HG03025 (cell line): ENCODE results near the gene DNAL1.
"Not testable (repeated sequence)": the region's sequence is repeated elsewhere in the genome, so short reads cannot be mapped to it uniquely, and the experiment has no call there.

Experiments used
- ATAC-seq: cut with Tn5 transposase; IDR thresholded peaks from one replicate; pipeline ENCODE4 v1.9.1; 2021; ENCODE audit warnings: mild to moderate bottlenecking, moderate library complexity; ENCODE audit not compliant: unreplicated experiment, low FRiP score

The DNAL1 gene

DNA sequence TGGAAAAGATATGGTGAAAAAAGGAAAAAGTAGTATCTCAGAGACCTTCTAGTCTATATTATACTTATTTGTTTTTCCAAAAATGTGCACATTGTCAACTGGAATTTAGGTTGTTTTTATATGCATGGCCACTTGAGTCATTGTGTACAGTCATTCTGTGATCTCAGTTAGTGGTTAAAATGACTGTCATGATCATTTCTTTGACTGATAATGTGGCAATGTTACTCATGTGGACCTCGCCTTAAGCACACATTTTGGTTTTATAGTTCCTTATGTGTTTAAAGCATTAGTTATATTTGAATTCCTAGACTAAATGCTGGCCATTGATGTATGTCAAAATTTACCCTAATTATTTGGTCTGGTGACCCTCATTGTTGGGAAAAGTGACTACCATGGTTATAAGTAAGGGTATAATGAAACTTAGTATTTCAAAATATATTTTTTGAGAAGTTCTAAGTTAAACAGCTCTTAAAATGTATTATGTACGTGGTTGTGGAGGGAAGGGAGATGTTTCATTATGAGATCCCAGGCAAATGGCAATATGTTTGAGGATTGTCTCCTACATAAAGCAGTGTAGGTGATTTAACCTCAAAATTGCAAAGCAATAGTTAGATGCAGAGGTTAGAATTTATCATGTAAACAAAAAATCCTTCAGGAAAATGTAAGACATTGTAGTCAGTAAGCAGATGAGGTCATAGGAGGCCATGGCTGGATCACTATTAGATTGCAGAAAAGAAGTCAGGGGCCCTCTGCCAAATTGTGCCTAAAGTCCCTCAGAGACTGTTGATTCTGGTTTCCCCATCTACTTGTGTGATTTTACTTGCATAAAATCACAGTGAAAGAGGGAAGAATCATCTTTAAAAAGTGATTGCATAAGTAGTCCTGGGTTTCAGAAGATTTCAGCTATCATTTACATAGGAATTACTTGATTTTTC lies 51.9 kb downstream of the DNAL1 start:
- ATAC-seq: no peak

DNA sequence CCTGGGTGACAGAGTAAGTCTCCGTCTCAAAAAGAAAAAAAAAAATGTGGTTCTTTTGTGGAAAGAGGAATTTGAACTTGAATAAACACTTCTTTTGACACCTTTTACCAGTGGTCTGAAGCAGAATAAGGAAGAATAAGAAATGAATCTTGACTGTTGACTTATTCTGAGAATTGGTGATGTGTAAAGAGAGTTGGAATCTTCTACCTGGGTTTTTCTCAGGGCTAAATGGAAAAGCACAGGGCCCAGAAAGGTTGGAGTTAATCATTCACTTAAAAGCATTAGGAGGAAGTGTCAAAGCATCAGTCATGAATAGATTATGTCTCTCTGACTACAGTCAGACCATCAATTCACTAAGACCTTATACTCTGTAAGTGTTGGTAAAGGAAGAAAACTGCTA lies 55.5 kb downstream of the DNAL1 start:
- no peak for ATAC-seq

DNA sequence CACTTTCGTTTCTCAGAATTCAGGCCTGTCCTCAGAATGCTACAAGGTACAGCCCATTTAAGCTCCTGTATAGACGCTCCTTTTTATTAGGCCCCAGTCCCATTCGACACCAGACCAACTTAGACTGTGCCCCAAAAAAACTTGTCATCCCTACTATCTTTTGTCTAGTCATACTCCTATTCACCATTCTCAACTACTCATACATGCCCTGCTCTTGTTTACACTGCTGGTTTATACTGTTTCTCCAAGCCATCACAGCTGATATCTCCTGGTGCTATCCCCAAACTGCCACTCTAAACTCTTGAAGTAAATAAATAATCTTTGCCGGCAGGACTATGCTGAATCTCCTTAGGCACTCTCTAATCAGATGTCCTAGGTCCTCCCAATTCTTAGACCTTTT lies 63.3 kb downstream of the DNAL1 start:
- ATAC-seq: not testable (repeated sequence)

DNA sequence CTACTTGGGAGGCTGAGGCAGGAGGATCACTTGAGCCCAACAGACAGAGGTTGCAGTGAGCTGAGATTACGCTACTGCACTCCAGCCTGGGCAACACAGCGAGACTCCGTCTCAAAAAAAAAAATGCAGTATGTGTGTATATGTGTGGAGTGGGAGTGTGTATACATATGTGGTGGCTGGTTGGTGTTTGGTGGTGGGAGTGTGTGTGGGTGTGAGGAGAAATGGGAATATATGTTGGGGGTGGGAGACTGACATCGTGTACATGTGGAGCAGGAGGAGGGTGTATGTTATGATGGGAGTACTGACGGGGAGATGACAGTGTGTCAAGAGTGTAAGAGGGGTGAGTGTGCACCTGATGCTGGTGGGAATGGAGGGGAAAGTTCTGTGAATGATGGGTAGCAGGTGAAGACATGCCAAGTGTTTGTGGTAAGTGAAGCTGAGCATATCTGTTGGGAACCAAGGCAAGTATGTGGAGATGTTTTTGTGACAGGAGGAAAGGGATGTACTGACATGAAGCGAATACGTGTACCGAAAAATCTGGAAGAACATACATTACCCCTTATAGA lies 65.2 kb downstream of the DNAL1 start:
- no peak for ATAC-seq

DNA sequence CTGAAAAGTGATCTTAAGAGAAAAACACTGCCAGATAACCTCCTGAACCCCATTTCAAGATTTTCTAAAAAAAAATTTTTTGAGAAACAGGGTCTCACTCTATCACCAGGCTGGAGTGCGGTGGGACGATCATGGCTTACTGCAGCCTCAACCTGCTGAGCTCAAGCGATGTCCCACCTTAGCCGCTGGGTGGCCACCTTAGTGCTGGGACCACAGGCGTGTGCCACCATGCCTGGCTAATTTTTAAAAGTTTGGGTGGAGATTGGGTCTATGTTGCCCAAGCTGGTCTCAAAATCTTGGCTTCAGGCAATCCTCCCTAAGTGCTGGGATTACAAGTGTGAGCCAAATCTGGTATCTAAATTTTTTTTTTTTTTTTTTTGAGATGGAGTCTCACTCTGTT lies 66.0 kb downstream of the DNAL1 start:
- ATAC-seq: no peak

DNA sequence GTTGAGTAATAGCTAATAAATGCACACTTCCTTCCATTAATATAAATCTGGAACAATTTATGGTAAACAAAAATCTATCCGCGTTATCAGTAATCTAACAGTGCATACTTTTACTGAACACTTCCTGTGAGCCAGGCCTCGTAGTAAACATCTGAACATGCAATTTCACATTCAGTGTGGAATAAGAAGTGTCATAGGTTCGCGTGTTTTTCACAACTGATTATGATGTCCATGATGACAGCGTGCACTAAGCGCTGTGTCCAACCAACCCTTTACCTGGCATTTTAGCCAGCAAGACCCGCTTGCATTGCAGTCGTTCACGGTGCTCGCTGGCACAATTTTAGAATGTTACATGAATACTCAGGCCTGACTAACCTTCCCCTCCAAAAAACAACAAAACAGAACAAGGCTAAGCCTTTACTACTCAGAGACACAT lies 67.3 kb downstream of the DNAL1 start:
- no peak for ATAC-seq

DNA sequence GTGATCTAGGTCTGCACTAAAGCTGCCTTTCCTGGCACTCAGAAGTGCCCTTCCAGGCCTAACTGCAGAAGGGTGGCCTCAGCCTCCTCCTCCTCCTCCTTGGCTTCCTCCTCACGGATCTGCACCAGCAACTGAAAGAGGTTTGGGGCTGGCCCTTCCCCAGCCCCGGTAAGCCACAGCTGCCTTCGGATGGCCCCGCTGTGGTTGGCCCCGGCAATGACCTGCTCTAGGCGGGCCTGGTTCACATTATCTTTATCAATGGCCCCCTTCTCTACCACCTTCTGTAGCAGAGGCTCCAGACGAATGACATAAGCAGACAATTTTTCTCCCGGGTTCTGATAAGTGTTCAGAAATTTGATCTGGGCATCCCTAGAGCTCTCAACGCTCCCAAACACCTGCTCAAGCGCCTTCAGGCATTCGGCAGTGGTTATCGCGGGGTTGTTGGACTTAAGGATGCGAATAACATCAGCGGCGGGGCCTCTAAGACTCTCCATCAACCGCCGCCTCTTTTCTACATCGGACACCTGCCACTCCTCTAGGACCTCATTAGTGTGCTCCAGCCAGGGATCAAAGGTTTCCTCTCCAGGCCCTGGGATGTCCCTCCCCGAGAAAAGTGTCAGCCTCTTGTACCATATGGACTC lies 67.9 kb downstream of the DNAL1 start:
- ATAC-seq: no peak

DNA sequence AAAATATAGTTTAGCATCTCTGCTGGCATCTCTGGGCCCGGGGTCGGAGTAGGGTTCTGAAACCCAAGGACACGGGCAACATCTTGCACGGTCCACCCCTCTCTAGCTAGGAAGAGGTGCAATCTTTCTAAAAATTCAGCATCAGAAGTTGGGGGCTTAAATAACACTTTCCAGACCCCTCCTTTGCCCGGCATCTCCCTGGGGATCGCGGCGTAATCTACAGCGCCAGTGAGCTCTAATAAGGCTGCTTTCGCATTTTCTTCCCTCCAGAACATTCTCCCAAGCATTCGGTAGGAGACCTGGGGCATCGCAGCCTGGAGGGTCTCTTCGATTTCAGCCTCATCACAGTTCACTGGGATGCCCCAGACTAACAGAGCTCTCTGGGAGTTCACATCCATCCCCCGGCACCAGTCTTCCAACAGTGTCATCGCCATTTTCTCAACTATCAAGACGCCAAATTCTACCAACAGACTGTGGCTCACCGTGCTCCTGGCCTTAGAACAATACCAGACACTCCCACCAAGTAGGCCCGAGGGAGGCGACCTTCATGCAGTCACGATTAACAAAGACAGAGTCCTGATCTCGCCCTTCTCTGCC lies 68.5 kb downstream of the DNAL1 start:
- no peak for ATAC-seq

DNA sequence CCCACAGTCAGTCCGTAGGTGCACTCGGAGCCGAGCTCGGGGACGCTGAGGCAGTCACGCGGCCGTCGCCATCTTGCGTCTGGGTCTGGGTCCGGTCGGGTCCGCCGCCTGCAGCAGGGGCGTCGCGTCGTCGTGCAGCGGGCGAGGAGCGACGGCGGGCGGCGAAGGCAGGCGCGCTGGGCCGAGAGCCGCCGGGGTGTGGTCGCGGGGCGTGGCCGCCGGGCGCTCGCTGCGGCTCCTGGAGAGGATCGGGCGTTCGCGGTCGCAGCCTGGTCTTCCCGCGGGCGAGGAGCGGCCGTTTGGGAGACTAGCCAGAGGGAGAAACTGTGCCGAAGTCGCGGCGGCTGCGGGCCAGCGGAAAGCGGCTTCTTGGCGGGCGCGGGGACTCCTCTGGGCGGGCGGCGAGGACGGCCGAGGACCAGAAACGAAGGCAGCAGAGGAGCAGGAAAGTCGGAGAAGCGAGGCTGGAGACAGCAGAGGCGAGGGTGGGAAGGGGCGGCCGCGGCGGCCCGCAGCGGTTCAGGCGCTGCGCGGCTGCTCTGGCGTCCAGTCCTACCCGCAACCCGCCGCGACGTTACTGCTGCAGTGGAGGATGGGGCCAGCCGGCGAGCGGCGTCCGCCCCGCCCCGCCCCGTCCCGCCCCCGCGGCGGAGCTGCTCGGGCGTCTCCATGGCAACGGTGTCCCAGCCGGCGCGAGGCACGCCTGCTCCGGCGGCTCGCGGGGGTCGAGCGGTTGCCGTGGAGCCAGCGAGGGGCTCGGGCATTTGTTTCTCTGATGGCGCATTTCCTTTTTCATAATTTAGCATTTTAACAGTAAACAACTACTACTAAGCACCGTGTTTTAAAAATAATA lies 69.2 kb downstream of the DNAL1 start, which contains the start of gene PNMA1:
Gene PNMA1, minus strand, starts transcription at position 582 of the 853 bp plus-strand sequence. CDS start 745 bp downstream, outside the sequence.
- ATAC-seq: peak; percentile 65

DNA sequence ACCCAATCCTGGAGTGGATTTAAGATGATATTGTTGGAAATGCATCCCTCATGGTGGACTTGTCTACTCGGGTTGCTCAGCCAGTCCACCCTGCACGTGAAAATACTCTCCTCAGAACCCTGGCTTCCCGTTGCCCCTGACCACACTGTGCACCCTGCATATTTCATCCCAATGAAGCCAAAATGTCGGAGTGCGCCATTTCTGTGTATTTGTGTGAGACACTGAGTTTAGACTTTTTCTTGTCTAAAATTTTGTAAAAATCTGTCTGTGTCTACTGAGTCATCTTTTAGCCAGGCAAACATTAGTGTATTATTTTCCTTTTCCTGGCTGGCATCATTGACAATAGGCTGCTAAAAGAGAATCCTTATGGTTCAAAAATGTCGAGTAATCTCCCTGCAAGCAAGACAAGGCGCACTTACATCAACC lies 69.9 kb downstream of the DNAL1 start:
- ATAC-seq: no peak

DNA sequence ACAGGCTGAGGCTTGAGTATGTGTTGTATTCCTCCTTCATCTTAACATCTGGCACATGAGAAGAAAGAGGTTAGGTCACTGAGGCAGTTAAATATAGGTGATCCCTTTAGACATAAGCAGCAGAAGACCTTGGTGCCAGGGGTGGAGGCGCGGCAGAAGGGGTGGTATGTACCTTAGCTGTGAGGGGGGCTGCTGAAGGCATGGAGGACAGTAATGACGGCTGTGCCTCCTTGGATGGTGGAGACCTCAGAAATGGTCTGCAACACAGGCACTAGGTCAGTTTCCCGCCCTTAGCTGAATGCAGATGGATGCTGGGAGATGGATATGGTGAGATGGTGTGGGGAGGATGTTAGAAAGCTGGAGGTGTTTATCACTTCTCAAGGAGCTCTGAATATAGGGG lies 70.9 kb downstream of the DNAL1 start:
- no peak for ATAC-seq

DNA sequence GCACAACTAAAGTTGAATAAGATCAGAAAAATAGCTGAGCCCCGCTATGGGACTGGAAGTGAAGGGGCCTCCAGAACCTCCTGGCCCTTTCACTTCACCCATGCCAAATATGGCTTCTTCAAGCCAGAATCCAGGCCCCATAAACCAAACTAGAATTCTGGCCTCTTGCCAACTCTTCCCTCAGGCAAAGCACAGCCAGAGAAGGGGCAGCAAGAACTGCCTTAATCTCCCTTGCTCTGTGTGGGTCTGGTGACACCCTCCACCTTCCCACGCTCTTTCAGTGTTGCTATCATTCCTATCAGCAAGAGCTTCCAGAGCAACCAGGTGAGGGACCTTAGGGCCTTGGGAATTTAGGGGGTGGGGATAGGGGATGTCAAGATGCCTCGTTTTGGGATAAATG lies 72.5 kb downstream of the DNAL1 start:
- ATAC-seq: no peak

DNA sequence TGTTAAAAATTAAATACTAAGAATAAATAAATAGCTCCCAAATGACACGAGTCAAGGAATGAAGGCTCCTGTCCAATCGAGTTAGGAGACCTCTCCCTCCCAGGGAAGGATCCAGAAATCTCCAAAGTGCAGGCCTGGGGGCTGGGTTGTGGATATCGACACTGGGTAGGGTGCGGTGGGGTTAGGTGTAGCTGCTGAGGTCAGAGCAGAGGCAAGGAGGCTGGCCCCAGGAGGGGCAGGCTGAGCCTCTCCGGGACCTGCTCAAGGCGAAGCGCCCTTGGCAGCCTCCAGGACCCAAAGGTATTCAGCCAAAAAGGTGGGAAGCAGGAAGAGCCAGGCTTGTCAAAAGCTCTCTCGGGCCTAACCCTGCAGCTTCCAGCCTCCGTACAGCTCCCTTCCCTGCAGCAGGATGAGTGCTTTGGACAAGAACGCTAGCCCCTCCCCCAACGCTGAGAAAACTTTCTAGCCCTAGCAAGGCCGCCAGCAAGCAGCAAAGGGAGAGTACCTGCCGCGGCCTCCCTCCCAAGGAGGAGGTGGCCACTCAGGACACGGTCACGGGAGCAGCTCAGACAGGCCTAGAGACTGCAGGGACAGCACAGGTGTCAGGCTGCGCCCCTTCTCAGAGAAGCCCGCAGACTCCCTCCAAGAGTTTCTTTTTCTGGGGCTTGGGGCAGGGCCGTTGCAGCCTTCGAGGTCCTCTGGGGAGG lies 73.1 kb downstream of the DNAL1 start:
- no peak for ATAC-seq

DNA sequence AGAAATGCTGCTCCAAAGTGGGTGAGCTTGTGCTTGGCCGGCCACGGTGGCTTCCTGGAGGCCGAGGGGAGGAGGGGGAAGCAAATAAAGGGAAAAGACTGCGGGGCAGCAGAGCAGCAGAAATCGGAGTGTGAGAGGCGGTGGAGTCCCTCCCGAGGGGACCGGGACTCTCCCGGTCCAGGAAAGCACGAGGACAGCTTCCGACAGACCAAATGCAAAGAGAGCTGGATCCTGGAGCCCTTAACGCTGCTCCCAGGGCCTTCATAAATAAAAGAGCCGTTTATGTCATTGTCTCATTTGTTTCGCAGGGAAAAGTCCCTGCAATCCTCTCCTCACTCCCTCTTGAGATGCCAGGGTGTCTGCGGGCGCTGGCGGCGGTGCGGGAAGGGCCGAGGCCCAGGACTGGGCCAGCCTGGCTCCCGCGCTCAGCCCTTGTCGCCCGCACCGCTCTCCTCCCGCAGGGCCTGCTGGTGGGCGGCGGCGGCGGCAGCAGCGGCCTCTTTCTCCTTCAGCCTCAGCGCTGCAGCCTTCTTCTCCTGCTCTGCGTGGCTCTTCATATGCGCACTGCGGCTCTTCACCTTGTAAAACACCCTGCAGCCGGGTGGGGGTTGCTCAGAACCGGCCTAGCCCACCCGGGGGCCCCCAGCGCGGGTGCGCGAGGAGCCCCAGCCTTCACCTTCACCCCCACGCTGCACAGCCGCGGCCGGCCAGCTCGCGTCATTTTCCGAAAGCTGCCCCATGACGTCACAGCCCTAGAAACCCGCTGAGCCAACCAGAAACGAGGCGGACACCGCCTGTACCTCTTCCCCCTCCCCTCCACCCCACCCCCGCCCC lies 73.8 kb downstream of the DNAL1 start:
- ATAC-seq: no peak

DNA sequence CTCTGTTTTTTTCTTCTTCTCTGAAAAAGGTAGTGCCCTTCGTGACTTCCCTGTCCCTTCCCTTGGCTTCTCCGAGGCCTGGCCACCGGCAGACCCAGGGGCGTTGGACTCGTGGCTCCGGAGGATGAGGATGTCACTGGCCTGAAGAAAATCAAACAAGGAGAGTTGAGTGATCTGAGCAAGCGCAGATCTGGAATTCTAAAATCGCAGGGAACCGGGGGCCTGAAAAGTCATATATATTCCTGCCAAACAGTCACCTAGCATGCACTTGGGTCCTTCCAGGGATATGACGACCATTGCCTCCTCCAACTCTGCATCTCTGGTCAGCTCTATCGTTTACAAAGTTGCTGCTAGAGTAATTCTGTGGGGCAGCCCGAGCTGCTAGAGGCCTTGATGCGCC lies 74.6 kb downstream of the DNAL1 start:
- no peak for ATAC-seq

DNA sequence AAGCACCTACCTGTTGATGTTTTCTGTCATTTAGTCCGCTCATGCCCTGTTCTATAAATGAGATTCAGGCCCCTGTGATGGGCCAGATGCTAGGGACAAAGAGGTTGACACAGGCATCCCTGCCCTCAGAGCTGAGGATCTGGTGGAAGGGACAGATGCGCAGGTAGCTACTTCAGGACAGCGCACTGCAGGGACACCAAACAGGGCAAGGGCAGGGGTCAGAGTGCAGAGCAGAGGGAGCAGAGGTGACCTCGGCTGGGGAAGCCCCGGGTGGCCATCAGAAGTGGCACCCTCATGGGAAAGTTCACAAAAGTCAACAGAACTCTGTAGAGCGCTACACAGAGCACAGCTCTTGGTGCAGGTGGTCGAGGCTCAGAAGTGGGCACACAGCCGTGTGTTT lies 75.0 kb downstream of the DNAL1 start:
- ATAC-seq: no peak

DNA sequence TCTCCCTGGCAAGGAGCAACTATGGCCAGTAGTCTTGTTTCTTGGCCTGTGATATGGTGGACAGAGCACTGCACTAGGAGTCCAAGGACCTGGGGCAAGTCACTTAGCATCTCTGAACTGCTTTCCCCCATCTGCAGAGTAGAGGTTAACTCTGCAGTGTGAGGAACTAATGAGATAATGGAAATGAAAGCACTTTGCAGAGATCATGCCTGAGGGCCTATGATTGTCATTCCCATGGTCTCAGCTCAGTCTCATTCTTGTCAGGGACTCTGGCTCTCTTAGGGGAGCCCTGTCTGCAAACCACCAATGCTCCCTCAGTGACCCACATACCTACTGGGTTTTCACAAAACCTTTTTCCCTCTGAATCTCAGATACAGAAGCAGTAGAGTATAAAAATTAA lies 75.8 kb downstream of the DNAL1 start:
- no peak for ATAC-seq

DNA sequence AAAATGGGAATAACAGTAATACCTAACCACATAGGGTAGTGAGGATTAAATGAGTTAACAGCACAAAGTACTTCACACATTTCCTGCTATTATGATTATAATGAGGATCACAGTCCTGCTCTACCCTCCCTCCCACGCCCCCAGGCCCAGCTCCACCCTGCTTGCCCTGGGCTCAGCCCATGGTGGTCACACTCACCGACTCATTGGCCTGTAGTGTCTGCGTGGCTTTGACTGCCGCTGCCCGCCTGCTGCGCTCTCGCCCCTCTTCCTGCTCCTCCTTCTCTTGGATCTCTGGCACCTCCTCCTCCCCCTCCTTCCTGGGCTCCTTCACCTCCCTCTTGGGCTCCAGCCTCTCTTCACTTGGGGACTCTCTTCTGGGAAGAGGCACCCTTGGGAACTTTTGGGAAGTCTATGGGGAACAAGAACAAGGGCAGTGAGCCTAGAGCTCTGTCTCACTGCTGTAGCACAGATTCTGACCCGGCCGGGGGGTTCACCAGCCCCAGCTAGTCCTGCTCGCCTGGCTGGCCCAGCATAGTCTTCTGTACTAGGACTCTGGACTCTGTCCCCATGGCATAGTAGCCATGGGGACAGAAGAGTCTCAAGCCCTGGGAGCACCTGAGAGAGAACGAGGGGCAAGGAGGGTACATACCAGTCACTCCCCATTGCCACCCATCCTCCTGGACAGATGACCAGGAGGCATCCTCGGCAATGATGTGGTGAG lies 76.5 kb downstream of the DNAL1 start:
- no peak for ATAC-seq
